ENCODE results near the gene FSIP1. TPM values are rescaled to one million over a fixed set of nuclear protein-coding genes. Genes with fewer than 3 reads are reported as not detected.

FSIP1 gene
- total RNA-seq, 1 donor from 2014 or later: 0.54 TPM

DNA sequence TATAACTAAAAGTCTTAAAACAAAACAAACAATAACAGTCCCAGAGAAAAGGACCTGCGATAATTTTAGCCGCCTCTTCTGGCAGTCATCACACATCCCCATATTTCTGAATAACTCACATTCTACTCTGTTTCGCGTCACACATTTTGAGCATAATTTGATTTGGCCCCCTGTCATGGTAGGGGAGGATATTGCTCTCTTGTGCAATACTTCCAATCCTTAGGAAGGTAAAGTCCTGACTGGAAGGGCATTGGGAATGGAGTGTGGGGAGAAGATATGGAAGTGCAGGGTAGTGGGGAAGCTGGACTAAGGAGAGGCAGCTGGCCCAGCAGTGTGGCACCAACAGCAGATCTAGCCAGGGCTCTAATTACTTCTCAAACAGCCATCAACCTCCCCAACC is 11.3 kb upstream of the FSIP1 start:
- Mint-ChIP-seq H3K4me3 (ENCODE audit: unreplicated experiment) (no peak overlapping the region), H3K4me1 (ENCODE audit: unreplicated experiment) (peaks cover 23% of the 10 kb centered on the region)
- no peak for DNase-seq (ENCODE audit: extremely low spot score, unreplicated experiment)

DNA sequence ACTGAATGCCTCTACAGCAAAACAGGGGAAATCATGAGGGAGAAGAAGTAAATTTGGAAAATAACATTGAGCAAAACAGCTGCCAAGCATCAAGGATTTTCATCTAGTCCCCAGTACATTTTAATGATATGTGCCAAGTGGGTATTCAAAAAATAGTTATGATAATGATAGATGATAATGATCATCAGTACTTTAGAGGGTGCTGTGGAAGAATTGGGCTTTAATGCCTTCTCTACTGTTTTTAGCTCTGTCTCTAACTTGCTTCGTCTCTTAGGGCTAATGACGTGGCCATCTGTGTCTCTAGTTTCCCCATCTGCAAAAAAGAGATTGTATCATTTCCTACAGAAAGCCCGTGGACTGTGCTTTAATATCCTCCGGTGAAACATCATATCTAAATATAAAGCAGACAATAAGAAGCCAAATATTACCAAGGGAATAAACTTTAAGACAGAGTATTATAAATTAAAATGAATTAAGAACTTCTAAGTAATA is 10.2 kb upstream of the FSIP1 start:
- peaks cover 33% of the 10 kb centered on the region for H3K4me1 Mint-ChIP-seq (ENCODE audit: unreplicated experiment)
- H3K27me3 Mint-ChIP-seq (ENCODE audit: unreplicated experiment): no peaks in the 10 kb centered on the region
- H3K4me3 Mint-ChIP-seq (ENCODE audit: unreplicated experiment): no peak overlapping the region
- no peak overlapping the region for H3K27ac Mint-ChIP-seq (ENCODE audit: unreplicated experiment)
- H3K9me3 Mint-ChIP-seq (ENCODE audit: unreplicated experiment): no peaks in the 10 kb centered on the region
- DNase-seq (ENCODE audit: extremely low spot score, unreplicated experiment): no peak
- H3K36me3 Mint-ChIP-seq (ENCODE audit: unreplicated experiment): peaks cover 2% of the 10 kb centered on the region
- TF ChIP-seq, protein P1, sequence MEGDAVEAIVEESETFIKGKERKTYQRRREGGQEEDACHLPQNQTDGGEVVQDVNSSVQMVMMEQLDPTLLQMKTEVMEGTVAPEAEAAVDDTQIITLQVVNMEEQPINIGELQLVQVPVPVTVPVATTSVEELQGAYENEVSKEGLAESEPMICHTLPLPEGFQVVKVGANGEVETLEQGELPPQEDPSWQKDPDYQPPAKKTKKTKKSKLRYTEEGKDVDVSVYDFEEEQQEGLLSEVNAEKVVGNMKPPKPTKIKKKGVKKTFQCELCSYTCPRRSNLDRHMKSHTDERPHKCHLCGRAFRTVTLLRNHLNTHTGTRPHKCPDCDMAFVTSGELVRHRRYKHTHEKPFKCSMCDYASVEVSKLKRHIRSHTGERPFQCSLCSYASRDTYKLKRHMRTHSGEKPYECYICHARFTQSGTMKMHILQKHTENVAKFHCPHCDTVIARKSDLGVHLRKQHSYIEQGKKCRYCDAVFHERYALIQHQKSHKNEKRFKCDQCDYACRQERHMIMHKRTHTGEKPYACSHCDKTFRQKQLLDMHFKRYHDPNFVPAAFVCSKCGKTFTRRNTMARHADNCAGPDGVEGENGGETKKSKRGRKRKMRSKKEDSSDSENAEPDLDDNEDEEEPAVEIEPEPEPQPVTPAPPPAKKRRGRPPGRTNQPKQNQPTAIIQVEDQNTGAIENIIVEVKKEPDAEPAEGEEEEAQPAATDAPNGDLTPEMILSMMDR (IDR thresholded peaks at IDR 0.05): no peak

More for the DNA sequence above, 11.3 kb upstream of the FSIP1 start:
- TF ChIP-seq, protein P1 (IDR thresholded peaks at IDR 0.05): no peak
- H3K9me3 Mint-ChIP-seq (ENCODE audit: unreplicated experiment): no peaks in the 10 kb centered on the region
- H3K36me3 Mint-ChIP-seq (ENCODE audit: unreplicated experiment): peaks cover 2% of the 10 kb centered on the region
- no peak overlapping the region for H3K27ac Mint-ChIP-seq (ENCODE audit: unreplicated experiment)
- H3K27me3 Mint-ChIP-seq (ENCODE audit: unreplicated experiment): no peaks in the 10 kb centered on the region

DNA sequence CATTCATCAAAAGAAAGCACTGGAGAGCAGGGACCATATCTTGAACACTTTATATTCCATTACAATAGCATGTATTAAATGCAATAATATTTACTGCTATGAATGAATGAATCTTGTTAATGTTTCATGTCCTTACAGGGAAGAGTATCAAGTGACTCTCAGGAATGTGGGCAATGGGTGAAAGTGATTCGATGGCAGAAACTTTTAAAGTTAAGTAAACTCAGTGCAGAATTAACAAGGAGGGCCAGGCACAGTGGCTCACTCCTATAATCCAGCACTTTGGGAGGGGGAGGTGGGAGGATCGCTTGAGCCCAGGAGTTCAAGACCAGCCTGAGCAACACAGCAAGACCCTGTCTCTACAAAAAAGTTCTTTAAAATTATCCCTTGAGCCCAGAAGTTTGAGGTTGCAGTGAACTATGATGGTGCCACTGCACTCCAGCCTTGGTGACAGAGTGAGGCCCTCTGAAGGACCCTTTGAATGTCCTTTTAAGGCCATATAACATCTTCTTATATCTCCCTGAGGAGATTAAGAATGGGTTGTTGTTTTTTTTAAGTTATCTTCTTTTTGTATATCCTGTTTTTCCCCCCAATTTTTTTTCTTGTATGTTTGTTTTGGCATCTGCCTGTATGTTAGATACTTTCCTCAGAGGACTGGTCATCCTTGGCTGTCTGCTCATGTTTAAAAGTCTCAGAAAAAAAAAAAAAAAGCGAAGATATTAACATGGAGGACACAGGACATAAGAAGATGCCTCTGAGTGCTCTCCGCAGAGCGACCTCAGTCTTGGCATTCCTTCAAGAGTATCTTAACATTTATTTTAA is 9.6 kb upstream of the FSIP1 start:
- Mint-ChIP-seq H3K4me1 (ENCODE audit: unreplicated experiment) (peaks cover 40% of the 10 kb centered on the region), H3K9me3 (ENCODE audit: unreplicated experiment) (no peaks in the 10 kb centered on the region), H3K27ac (ENCODE audit: unreplicated experiment) (no peak overlapping the region), H3K36me3 (ENCODE audit: unreplicated experiment) (peaks cover 2% of the 10 kb centered on the region), H3K27me3 (ENCODE audit: unreplicated experiment) (no peaks in the 10 kb centered on the region), H3K4me3 (ENCODE audit: unreplicated experiment) (no peak overlapping the region)
- no peak for DNase-seq (ENCODE audit: extremely low spot score, unreplicated experiment)
- TF ChIP-seq, protein P1 (IDR thresholded peaks at IDR 0.05): no peak

DNA sequence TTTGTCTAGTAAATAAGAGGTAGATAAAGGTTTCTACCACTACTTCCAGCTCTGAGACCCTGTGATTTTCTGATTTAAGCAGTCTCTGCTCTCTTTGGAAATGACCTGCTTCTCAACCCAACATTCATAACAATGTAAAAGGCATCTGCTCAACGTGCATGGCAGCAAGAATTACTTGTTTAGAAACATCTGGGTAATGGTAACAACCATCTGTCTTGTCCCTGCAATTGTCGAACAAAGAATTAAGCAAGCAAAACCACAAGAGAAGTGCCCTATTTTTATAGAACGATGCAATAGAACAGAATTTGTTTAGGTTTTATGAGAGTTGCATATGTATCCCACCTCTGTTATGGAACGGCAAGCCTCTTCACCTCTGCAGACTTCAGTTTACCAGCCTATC is 7.1 kb upstream of the FSIP1 start:
- no peaks in the 10 kb centered on the region for H3K9me3 Mint-ChIP-seq (ENCODE audit: unreplicated experiment)
- no peak for DNase-seq (ENCODE audit: extremely low spot score, unreplicated experiment)
- H3K4me1 Mint-ChIP-seq (ENCODE audit: unreplicated experiment): peaks cover 49% of the 10 kb centered on the region
- no peaks in the 10 kb centered on the region for H3K36me3 Mint-ChIP-seq (ENCODE audit: unreplicated experiment)
- H3K27ac Mint-ChIP-seq (ENCODE audit: unreplicated experiment): no peak overlapping the region
- H3K27me3 Mint-ChIP-seq (ENCODE audit: unreplicated experiment): no peaks in the 10 kb centered on the region
- no peak overlapping the region for H3K4me3 Mint-ChIP-seq (ENCODE audit: unreplicated experiment)
- TF ChIP-seq, protein P1 (IDR thresholded peaks at IDR 0.05): no peak

DNA sequence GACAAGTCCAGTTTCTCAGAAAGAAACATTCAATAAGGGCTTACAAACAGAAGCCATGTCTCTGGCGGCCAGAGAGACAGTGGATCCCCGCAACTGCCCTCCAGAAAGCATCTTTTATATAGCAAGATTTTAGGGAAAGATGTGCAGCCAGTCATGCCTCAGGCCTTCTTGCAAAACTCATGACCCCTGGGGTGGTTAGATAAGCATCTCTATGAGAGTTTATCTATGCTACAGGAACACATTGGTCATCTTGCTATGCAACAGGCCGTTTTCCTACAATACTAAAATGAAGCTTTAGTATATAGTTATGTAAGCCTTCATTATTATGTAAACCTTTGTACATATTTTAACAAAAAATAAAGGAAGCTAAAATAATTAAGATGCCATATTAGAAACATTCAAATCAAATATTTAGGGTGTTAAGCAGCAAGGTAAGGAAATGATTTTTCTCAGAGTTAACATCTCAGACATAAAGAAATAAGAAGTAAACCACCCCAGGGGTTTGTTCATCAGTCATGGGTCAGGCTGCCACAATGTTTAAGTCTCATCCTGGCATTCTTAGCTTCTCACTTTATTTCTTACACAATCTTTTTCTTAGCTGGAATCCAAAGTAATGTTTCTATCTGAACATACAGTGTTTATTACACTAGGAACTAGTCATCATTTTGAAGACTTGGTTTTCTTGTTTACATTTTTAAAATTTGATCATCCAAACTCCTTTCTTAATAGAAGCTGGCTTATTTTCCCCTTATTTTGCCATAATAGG is 6.3 kb upstream of the FSIP1 start:
- Mint-ChIP-seq H3K36me3 (ENCODE audit: unreplicated experiment) (no peaks in the 10 kb centered on the region), H3K4me1 (ENCODE audit: unreplicated experiment) (peaks cover 54% of the 10 kb centered on the region), H3K27ac (ENCODE audit: unreplicated experiment) (no peak overlapping the region), H3K27me3 (ENCODE audit: unreplicated experiment) (no peaks in the 10 kb centered on the region), H3K4me3 (ENCODE audit: unreplicated experiment) (no peak overlapping the region), H3K9me3 (ENCODE audit: unreplicated experiment) (no peaks in the 10 kb centered on the region)
- no peak for DNase-seq (ENCODE audit: extremely low spot score, unreplicated experiment)
- TF ChIP-seq, protein P1 (IDR thresholded peaks at IDR 0.05): no peak

Data from osteocyte (in vitro differentiated cells).